SU-DHL-6 (cell line): Measurements from ENCODE around the gene GAS7.

Source experiments
- EZH2phosphoT487 ChIP-seq: fragments of 200-600 bp; sonication (generic), shearing (Covaris generic); conservative IDR thresholded peaks from 2 replicates; pipeline ENCODE4 v1.6.1; 2018; ENCODE audit warnings: mild to moderate bottlenecking, antibody characterized with exemption, low read length, moderate library complexity, mixed read lengths
- TF ChIP-seq, protein P1 (sequence below): fragments of 200-600 bp; sonication (generic); IDR thresholded peaks from one replicate; pipeline ENCODE4 v1.5.1; 2017; ENCODE audit warnings: antibody characterized with exemption, mild to moderate bottlenecking, low read length, moderate library complexity; ENCODE audit not compliant: insufficient read depth, poor library complexity, severe bottlenecking

DNA sequence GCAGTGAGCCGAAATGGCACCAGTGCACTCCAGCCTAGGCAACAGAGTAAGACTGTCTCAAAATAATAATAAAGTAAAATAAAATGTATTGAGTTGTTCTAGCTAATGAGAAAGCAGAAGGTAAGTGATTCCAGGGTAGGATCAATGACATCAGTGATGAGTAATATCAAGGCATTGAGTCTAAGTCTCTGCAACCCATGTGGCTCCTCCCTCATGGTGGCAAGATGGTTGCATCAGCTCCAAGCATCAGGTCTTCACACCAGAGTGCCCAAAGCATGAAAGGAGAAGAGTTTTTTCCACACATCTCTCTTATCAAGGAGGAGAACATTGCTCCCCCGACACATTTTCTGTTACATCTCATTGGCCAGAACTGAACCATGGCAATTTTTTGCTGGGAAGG lies 34.8 kb upstream of the GAS7 start:
- TF ChIP-seq, protein P1, sequence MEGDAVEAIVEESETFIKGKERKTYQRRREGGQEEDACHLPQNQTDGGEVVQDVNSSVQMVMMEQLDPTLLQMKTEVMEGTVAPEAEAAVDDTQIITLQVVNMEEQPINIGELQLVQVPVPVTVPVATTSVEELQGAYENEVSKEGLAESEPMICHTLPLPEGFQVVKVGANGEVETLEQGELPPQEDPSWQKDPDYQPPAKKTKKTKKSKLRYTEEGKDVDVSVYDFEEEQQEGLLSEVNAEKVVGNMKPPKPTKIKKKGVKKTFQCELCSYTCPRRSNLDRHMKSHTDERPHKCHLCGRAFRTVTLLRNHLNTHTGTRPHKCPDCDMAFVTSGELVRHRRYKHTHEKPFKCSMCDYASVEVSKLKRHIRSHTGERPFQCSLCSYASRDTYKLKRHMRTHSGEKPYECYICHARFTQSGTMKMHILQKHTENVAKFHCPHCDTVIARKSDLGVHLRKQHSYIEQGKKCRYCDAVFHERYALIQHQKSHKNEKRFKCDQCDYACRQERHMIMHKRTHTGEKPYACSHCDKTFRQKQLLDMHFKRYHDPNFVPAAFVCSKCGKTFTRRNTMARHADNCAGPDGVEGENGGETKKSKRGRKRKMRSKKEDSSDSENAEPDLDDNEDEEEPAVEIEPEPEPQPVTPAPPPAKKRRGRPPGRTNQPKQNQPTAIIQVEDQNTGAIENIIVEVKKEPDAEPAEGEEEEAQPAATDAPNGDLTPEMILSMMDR: no peak
- TF ChIP-seq EZH2phosphoT487: no peak
